GM18951 (cell line): ENCODE results near the gene ZNF24.

ENCODE experiments used
- POLR2A ChIP-seq: IDR thresholded peaks from 4 replicates; pipeline ENCODE4 v1.6.1; 2011; ENCODE audit warnings: mild to moderate bottlenecking; ENCODE audit not compliant: insufficient read length, insufficient read depth; ENCODE audit errors: extremely low read depth
- in situ Hi-C: fragments of 300-500 bp; cut with MboI; formaldehyde crosslinking; loops from one replicate; pipeline ENCODE4 v1.12.0; 2022; ENCODE audit warnings: low sequenced_read_pairs, mixed read lengths, inconsistent platforms; ENCODE audit not compliant: unreplicated experiment

ZNF24 gene

GRCh38 chr18:35343936-35344735 is at the start of gene ZNF24:
Gene ZNF24 (minus strand): TSS chr18:35344420. CDS start chr18:35340650, 3,770 bp downstream.
- TF ChIP-seq POLR2A, result peak; percentile 83
- in situ Hi-C loops, result no loop called here

GRCh38 chr18:35393716-35394115 is 49.5 kb upstream of the ZNF24 start:
- in situ Hi-C loops, result loop anchor here (25.0 kb wide), 2 partner anchors 544 to 869 kb away; no protein-coding TSS in a partner anchor
- no peak for TF ChIP-seq POLR2A

GRCh38 chr18:35392375-35392774 is 48.2 kb upstream of the ZNF24 start:
- no peak for TF ChIP-seq POLR2A
- in situ Hi-C loops, result loop anchor here (25.0 kb wide), 2 partner anchors 545 to 870 kb away; no protein-coding TSS in a partner anchor

GRCh38 chr18:35390951-35391700 is 46.9 kb upstream of the ZNF24 start:
- in situ Hi-C loops, result loop anchor here (25.0 kb wide), 2 partner anchors 546 to 871 kb away; no protein-coding TSS in a partner anchor
- no peak for TF ChIP-seq POLR2A

- TF ChIP-seq POLR2A, result no peak
- in situ Hi-C loops, result loop anchor here (25.0 kb wide), 2 partner anchors 548 to 873 kb away; no protein-coding TSS in a partner anchor
These were observed 44.9 kb upstream of the ZNF24 start for GRCh38 chr18:35389095-35389618.

- in situ Hi-C loops, result loop anchor here (25.0 kb wide), 2 partner anchors 550 to 875 kb away; no protein-coding TSS in a partner anchor
- no peak for TF ChIP-seq POLR2A
These were observed 42.9 kb upstream of the ZNF24 start for GRCh38 chr18:35387152-35387571.

- in situ Hi-C loops, result loop anchor here (25.0 kb wide), 2 partner anchors 551 to 876 kb away; no protein-coding TSS in a partner anchor
- TF ChIP-seq POLR2A, result no peak
These were observed 42.4 kb upstream of the ZNF24 start for GRCh38 chr18:35386600-35387100.

- in situ Hi-C loops, result loop anchor here (25.0 kb wide), 2 partner anchors 554 to 879 kb away; no protein-coding TSS in a partner anchor
- TF ChIP-seq POLR2A, result no peak
These were observed 38.9 kb upstream of the ZNF24 start for GRCh38 chr18:35383136-35383535.

- TF ChIP-seq POLR2A, result no peak
- in situ Hi-C loops, result loop anchor here (25.0 kb wide), 2 partner anchors 558 to 883 kb away; no protein-coding TSS in a partner anchor
These were observed 35.2 kb upstream of the ZNF24 start for GRCh38 chr18:35379421-35379820.

- in situ Hi-C loops, result loop anchor here (25.0 kb wide), 2 partner anchors 559 to 884 kb away; no protein-coding TSS in a partner anchor
These were observed 34.3 kb upstream of the ZNF24 start for GRCh38 chr18:35378574-35378896.

GRCh38 chr18:35377875-35378573 is 33.8 kb upstream of the ZNF24 start:
- TF ChIP-seq POLR2A, result no peak
- in situ Hi-C loops, result loop anchor here (25.0 kb wide), 2 partner anchors 559 to 884 kb away; no protein-coding TSS in a partner anchor

More at GRCh38 chr18:35378574-35378896, 34.3 kb upstream of the ZNF24 start:
- no peak for TF ChIP-seq POLR2A
